ENCODE results near the gene SPIB. TPM values are rescaled to one million over a fixed set of nuclear protein-coding genes. Genes with fewer than 3 reads are reported as not detected.

SPIB gene
- total RNA-seq, 4 donors from 2014 or later = not detected

DNA sequence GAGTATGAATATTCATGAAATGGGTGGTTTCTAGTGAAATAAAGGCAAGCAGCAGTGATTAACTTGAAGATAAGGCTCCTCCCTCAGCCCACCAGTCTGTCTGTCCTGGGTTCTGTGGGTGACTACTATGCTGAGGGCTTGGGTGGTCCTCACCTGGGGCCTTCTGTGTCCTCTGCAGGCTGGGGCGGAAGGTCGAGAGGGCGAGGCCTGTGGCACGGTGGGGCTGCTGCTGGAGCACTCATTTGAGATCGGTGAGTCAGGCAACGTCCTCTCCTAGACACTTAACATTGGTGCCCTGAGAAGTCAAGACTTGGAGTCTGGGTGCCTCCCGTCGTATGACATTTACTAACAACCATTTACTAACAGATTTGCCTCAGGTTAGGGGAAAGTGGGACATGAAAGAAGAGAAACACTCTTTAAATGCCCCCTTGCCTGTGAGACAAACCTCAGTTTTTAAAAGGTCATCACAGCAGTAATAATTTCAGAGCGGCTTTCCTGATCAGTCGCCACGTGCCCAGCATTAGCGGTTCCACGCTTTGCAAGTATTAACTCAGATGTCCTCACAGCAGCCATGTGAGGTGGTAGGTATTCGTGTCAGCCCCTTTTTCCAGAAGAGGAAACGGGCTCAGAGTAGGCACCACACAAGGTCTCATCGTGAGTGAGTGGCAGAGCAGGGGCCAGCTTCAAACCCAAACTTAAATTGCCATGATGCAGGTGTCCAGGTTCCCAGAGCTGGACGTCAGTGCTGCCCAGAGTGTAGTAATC is 59.2 kb downstream of the SPIB start:
- TF ChIP-seq, protein P1, sequence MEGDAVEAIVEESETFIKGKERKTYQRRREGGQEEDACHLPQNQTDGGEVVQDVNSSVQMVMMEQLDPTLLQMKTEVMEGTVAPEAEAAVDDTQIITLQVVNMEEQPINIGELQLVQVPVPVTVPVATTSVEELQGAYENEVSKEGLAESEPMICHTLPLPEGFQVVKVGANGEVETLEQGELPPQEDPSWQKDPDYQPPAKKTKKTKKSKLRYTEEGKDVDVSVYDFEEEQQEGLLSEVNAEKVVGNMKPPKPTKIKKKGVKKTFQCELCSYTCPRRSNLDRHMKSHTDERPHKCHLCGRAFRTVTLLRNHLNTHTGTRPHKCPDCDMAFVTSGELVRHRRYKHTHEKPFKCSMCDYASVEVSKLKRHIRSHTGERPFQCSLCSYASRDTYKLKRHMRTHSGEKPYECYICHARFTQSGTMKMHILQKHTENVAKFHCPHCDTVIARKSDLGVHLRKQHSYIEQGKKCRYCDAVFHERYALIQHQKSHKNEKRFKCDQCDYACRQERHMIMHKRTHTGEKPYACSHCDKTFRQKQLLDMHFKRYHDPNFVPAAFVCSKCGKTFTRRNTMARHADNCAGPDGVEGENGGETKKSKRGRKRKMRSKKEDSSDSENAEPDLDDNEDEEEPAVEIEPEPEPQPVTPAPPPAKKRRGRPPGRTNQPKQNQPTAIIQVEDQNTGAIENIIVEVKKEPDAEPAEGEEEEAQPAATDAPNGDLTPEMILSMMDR (IDR thresholded peaks at IDR 0.05; ENCODE audit: low read depth) = no peak

DNA sequence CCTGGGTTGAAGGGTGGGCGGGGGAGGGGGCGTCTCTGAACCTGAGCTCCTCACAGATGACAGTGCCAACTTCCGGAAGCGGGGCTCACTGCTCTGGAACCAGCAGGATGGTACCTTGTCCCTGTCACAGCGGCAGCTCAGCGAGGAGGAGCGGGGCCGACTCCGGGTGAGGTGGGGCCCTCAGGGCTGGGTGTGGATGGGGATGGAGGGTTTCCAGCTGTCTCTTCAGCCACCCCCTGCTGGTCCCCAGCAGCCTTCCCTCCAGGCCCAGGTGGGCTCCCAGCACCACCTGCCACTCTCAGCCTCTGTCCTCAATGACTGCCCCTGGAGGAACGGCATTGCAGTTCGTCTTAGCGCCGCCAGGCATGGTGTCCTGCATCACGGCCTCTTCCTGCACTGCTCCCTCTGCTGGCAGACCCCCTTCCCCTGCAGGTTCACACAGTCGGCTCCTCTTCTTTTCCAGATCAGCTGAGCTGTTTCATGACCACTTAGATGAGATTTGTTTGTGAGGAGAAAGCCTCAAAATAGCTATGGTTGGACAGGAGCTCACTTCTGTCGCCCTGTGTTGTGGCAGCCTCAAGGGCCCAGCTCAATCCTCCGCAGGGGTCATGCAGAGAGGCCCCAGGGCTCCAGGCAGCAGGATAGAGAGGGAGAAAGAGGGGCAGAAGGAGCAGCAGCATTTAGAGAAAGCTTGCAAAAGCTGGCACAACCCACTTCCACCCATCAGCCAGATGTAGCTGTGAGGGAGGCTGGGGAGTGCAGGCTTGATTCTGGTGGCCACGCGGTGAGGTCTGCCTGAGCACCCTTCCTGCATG is 60.4 kb downstream of the SPIB start:
- TF ChIP-seq, protein P1 (IDR thresholded peaks at IDR 0.05; ENCODE audit: low read depth) = no peak

DNA sequence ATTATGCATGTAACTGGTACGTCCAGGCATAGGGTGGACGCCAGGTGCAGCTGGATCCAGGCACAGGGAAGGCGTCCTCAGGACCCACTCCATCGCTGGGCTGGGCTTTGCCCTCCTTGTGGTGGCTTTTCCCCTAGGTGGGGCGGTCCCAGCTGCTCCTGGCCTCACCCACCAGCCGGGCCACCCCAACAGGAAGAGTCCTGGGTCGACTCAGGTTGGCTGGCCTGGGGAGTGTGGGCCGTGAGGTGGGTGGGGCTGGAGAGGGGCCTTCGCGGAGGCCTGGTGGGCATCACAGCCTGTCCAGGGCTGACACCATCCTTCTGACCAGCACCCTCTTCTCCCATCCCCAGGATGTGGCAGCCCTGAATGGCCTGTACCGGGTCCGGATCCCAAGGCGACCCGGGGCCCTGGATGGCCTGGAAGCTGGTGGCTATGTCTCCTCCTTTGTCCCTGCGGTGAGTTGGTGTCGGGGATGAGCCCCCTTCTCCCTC is 61.1 kb downstream of the SPIB start:
- TF ChIP-seq, protein P1 (IDR thresholded peaks at IDR 0.05; ENCODE audit: low read depth) = no peak

DNA sequence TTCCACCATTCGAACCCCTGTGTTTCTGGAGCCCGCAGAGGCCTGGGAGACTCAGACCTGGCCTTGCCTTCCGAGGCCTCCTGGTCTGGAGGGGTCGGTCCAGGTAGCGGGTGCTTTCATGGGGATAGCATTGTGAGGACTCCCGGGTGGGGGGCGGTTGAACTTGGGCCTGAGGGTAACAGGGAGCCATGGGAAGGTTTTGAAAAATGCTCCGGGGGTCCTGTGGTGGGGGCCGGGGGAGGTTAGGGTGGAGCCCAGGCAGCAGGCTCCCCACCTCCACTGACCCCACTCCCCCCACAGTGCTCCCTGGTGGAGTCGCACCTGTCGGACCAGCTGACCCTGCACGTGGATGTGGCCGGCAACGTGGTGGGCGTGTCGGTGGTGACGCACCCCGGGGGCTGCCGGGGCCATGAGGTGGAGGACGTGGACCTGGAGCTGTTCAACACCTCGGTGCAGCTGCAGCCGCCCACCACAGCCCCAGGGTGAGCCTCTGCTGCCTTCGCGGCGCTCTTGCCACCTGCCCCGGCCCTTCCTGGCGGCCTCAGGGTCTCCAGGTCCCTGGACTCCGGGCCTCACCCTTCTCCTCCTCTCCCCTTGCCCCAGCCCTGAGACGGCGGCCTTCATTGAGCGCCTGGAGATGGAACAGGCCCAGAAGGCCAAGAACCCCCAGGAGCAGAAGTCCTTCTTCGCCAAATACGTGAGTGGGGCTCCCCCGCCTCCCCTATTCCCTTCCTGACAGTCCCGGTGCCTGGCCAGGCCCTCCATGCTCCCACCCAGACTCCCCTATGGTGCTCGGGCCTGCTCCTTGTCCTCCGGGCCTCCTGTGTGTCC is 61.8 kb downstream of the SPIB start:
- TF ChIP-seq, protein P1 (IDR thresholded peaks at IDR 0.05; ENCODE audit: low read depth) = no peak

Other genes starting within 250 kb of the SPIB start
- gene MYH14, start 215.3 kb upstream of the SPIB start, total RNA-seq = 10 to 100 TPM in 2 of 4 donors, 1 to 10 TPM in 2; 8.3 to 82.1 (median 12.4) TPM
- gene KCNC3, start 89.6 kb upstream of the SPIB start, total RNA-seq = under 1 TPM; 0.16 to 0.75 (median 0.28) TPM
- gene NAPSA, start 53.3 kb upstream of the SPIB start, total RNA-seq = 1 to 10 TPM in 1 of 4 donors, under 1 TPM in 2, not detected in 1; 0.66 to 1.3 (median 0.85) TPM
- gene NR1H2, start 42.5 kb upstream of the SPIB start, total RNA-seq = 10 to 100 TPM; 39.9 to 95.9 (median 75.3) TPM
- gene POLD1, start 34.6 kb upstream of the SPIB start, total RNA-seq = 10 to 100 TPM in 3 of 4 donors, 1 to 10 TPM in 1; 4.1 to 15.6 (median 10.9) TPM
- gene MYBPC2, start 14.0 kb downstream of the SPIB start, total RNA-seq = not detected
- 10 to 100 TPM; 10.9 to 63.4 (median 47.2) TPM for gene EMC10, start 57.6 kb downstream of the SPIB start, total RNA-seq
- gene GARIN5A, start 57.9 kb downstream of the SPIB start, total RNA-seq = not detected
- gene JOSD2, start 92.3 kb downstream of the SPIB start, total RNA-seq = 10 to 100 TPM in 3 of 4 donors, 1 to 10 TPM in 1; 6.8 to 36.5 (median 27.1) TPM
- gene ASPDH, start 95.0 kb downstream of the SPIB start, total RNA-seq = not detected
- gene LRRC4B, start 149.5 kb downstream of the SPIB start, total RNA-seq = under 1 TPM in 3 of 4 donors, not detected in 1; 0.19 to 0.34 (median 0.22) TPM
- not detected for gene SYT3, start 220.9 kb downstream of the SPIB start, total RNA-seq
- 1 to 10 TPM in 1 of 4 donors, not detected in 3; 1.9 TPM for gene C19orf81, start 230.5 kb downstream of the SPIB start, total RNA-seq

Data from subcutaneous adipose tissue (tissue), 4 donors.